ENCODE measurements around the gene CTNNA2. TPM values are rescaled to one million over a fixed set of nuclear protein-coding genes. Genes with fewer than 3 reads are reported as not detected.

CTNNA2 gene
- total and polyA plus RNA-seq, 9 of the 15 experiments (the other 6 are each of a cell fraction or from before 2014, with no cell fraction given) = 0.03 to 0.40 (median 0.15) TPM

DNA sequence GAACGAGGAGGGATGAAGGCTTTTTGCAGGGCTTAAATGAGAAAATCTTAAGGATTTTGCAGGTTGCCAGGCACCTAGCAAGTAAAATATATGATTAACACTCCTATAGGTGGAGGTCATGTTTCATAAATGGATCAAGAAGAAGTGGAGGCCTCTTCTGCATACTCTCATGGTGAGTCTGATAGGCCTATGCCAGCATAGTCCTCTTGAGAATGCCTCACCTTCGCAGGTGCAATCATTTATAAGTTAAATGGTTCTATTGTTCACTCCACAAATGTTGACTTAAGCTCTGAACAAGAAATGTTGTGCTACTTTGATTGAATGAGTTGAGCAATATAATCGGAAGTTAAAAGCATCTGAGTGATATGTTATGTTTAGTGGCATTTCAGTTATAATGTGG lies 779.6 kb downstream of the CTNNA2 start:
- BruUV-seq (replicated peaks) = no TSS peak
- H3K27me3 ChIP-seq (ENCODE audit: control insufficient read depth in 2 of 2, insufficient read depth in 2 of 2, low read length in 2 of 2) = no peaks in the 10 kb centered on the region
- H3K27ac ChIP-seq (ENCODE audit: extremely low read depth, low read depth, low read length) = no peak overlapping the region
- no peaks in the 10 kb centered on the region for H3K79me2 ChIP-seq (ENCODE audit: control insufficient read depth, insufficient read depth, low read length)
- FAIRE-seq (no peak), DNase-seq (ENCODE audit: extremely low read depth in 1 of 4, low spot score in 3 of 4) (no peak), ATAC-seq (no peak)
- no peaks in the 10 kb centered on the region for H3K36me3 ChIP-seq (ENCODE audit: control insufficient read depth, insufficient read depth, low read length)
- no peaks in the 10 kb centered on the region; a peak in 1 of 5 replicates for H3K4me1 ChIP-seq (replicated peaks in 1 of 2; ENCODE audit: control insufficient read depth in 2 of 2, insufficient read depth in 2 of 2, low read length in 2 of 2)
- ChIA-PET CTCF (ENCODE audit: low intra/inter-chr PET ratio) (no interaction called here), POLR2A (interaction anchor here (0.6 kb wide), 1 partner anchor 14 kb away, joined by 5 read pairs; no protein-coding TSS in a partner anchor)
- no peak overlapping the region for H2AFZ ChIP-seq (ENCODE audit: low read depth, low read length)
- H3K4me2 ChIP-seq (ENCODE audit: insufficient read depth, low read length) = no peak overlapping the region
- no peaks in the 10 kb centered on the region for H3K9me3 ChIP-seq (replicated peaks; ENCODE audit: control insufficient read depth, insufficient read depth, low read depth, low read length)
- TF ChIP-seq CBFA2T3 (IDR thresholded peaks at IDR 0.05) (no peak), YY1 (IDR thresholded peaks at IDR 0.05; ENCODE audit: borderline replicate concordance in 1 of 3, control insufficient read depth in 1 of 3, extremely low read depth in 1 of 3, insufficient read depth in 3 of 3, insufficient read length in 1 of 3, insufficient replicate concordance in 2 of 3, low read depth in 1 of 3, low read length in 2 of 3) (no peak), POLR2G (IDR thresholded peaks at IDR 0.05; ENCODE audit: low read depth, low read length) (no peak)
- 8% methylated on average over 3 of the region's 3 CpGs for WGBS (ENCODE audit: insufficient coverage, low coverage, missing lambda C conversion rate)
- intact Hi-C loops (cut with micrococcal nuclease) = loop anchor here (10.0 kb wide), 1 partner anchor 218 kb away; no protein-coding TSS in a partner anchor
- no peak overlapping the region for H3K9ac ChIP-seq (ENCODE audit: insufficient read depth in 1 of 2, low read depth in 2 of 2, low read length in 2 of 2)
- no peaks in the 10 kb centered on the region for H4K20me1 ChIP-seq (replicated peaks; ENCODE audit: control insufficient read depth, insufficient read depth, low read length)
- H3K4me3 ChIP-seq = no peak overlapping the region
- no peaks in the 10 kb centered on the region for H3K9me1 ChIP-seq (ENCODE audit: control insufficient read depth, insufficient read depth, low read length)
- in situ Hi-C loops (cut with MboI) = no loop called here

GRCh38 chr2:80293039-80293438 lies 780.2 kb downstream of the CTNNA2 start:
- ATAC-seq = no peak
- BruUV-seq (replicated peaks) = no TSS peak
- POLR2A ChIA-PET = interaction anchor here (0.6 kb wide), 1 partner anchor 13 kb away, joined by 5 read pairs; no protein-coding TSS in a partner anchor
- intact Hi-C loops (cut with micrococcal nuclease) (loop anchor here (10.0 kb wide), 1 partner anchor 218 kb away; no protein-coding TSS in a partner anchor), in situ Hi-C loops (cut with MboI) (no loop called here)
- Histone ChIP-seq H3K36me3 (ENCODE audit: control insufficient read depth, insufficient read depth, low read length) (no peaks in the 10 kb centered on the region), H3K4me2 (ENCODE audit: insufficient read depth, low read length) (no peak overlapping the region), H3K27ac (ENCODE audit: extremely low read depth, low read depth, low read length) (no peak overlapping the region), H3K9me3 (replicated peaks; ENCODE audit: control insufficient read depth, insufficient read depth, low read depth, low read length) (no peaks in the 10 kb centered on the region), H4K20me1 (replicated peaks; ENCODE audit: control insufficient read depth, insufficient read depth, low read length) (no peaks in the 10 kb centered on the region), H3K9ac (ENCODE audit: insufficient read depth in 1 of 2, low read depth in 2 of 2, low read length in 2 of 2) (no peak overlapping the region), H3K4me1 (replicated peaks in 1 of 2; ENCODE audit: control insufficient read depth in 2 of 2, insufficient read depth in 2 of 2, low read length in 2 of 2) (no peaks in the 10 kb centered on the region; a peak in 1 of 5 replicates), H3K79me2 (ENCODE audit: control insufficient read depth, insufficient read depth, low read length) (no peaks in the 10 kb centered on the region), H3K27me3 (ENCODE audit: control insufficient read depth in 2 of 2, insufficient read depth in 2 of 2, low read length in 2 of 2) (no peaks in the 10 kb centered on the region), H3K4me3 (no peak overlapping the region), H3K9me1 (ENCODE audit: control insufficient read depth, insufficient read depth, low read length) (no peaks in the 10 kb centered on the region), H2AFZ (ENCODE audit: low read depth, low read length) (no peak overlapping the region)
- FAIRE-seq = no peak
- no peak for DNase-seq (ENCODE audit: extremely low read depth in 1 of 4, low spot score in 3 of 4)
- CTCF ChIA-PET (ENCODE audit: low intra/inter-chr PET ratio) = no interaction called here
- no peak for TF ChIP-seq NR2C2 (CRISPR knock-in tag; IDR thresholded peaks at IDR 0.05)
- TF ChIP-seq NR2C2 (tag; IDR thresholded peaks at IDR 0.05) = no peak
- TF ChIP-seq MXI1 (IDR thresholded peaks at IDR 0.05; ENCODE audit: low read depth, low read length) = no peak
- no peak for TF ChIP-seq MED1 (CRISPR knock-in tag; IDR thresholded peaks at IDR 0.05; ENCODE audit: borderline replicate concordance)
- TF ChIP-seq PHB2 (IDR thresholded peaks at IDR 0.05; ENCODE audit: low read depth) = no peak
- TF ChIP-seq POLR2B (IDR thresholded peaks at IDR 0.05; ENCODE audit: low read depth, partially characterized antibody) = no peak
- TF ChIP-seq RBM22 (IDR thresholded peaks at IDR 0.05; ENCODE audit: low read depth, low read length, poor library complexity, severe bottlenecking) = no peak
- no peak for TF ChIP-seq ZNF324 (CRISPR knock-in tag; IDR thresholded peaks at IDR 0.05)
- TF ChIP-seq ETS1 (conservative IDR thresholded peaks at IDR 0.05; ENCODE audit: control insufficient read depth, low read depth, low read length) = no peak
- no peak for TF ChIP-seq ATF6 (CRISPR knock-in tag; IDR thresholded peaks at IDR 0.05)

All from K562 (cell line).